CD4-positive, alpha-beta T cell (primary cell): ENCODE data around the gene GNAQ. TPM values are rescaled to one million over a fixed set of nuclear protein-coding genes. Genes with fewer than 3 reads are reported as not detected.

Experiments used
- ATAC-seq: fragments of 200-7000 bp; cut with Tn5 transposase; one replicate; pipeline ENCODE4 v1.10.0; 2022; ENCODE audit warnings: mild to moderate bottlenecking; ENCODE audit not compliant: poor library complexity
- CTCF ChIA-PET: fragments of 350-600 bp; sonication (Branson Sonifier 250); formaldehyde crosslinking; loops from one replicate; lab custom pipeline; 2021; ENCODE audit warnings: antibody characterized with exemption, inconsistent platforms; lab: Charles Lee
- POLR2A ChIA-PET: fragments of 350-600 bp; sonication (Branson Sonifier 250); formaldehyde crosslinking; loops from one replicate; lab custom pipeline; 2021; ENCODE audit warnings: antibody characterized with exemption, inconsistent platforms; lab: Charles Lee
- DNase-seq, 14 experiments: peaks; one replicate each; pipeline ENCODE4 v3.0.0-alpha.2; 2013 to 2020; ENCODE audit warnings: mixed read lengths in 2 of 14
- H3K27ac ChIP-seq, 2 donors: one replicate each; pipeline versions ENCODE4 v1.5.1 to v1.7.0; 2013; ENCODE audit warnings: low read length in 2 of 2, low read depth in 1 of 2, mild to moderate bottlenecking in 1 of 2
- H3K27me3 ChIP-seq, 2 experiments: 1 replicate in 1 of 2; 2 replicates in 1 of 2; pipeline versions ENCODE4 v1.6.1 to v1.7.0; 2013; ENCODE audit warnings: low read length in 2 of 2, control low read depth in 1 of 2, mild to moderate bottlenecking in 1 of 2, moderate library complexity in 1 of 2; ENCODE audit not compliant: insufficient read depth in 2 of 2, control insufficient read depth in 1 of 2
- H3K36me3 ChIP-seq: one replicate; pipeline ENCODE4 v1.6.1; 2013; ENCODE audit warnings: low read length, control low read depth; ENCODE audit not compliant: insufficient read depth
- H3K4me1 ChIP-seq: one replicate; pipeline ENCODE4 v1.6.1; 2013; ENCODE audit warnings: low read length, control low read depth; ENCODE audit not compliant: insufficient read depth
- H3K4me3 ChIP-seq: one replicate; pipeline ENCODE4 v1.5.1; 2013; ENCODE audit warnings: mild to moderate bottlenecking, low read length, moderate library complexity
- H3K9me3 ChIP-seq, 2 experiments: 1 replicate in 1 of 2; 2 replicates in 1 of 2; pipeline versions ENCODE4 v1.6.1 to v1.7.0; 2013; ENCODE audit warnings: low read length in 2 of 2, mild to moderate bottlenecking in 2 of 2, control low read depth in 1 of 2, moderate library complexity in 1 of 2; ENCODE audit not compliant: control insufficient read depth in 1 of 2, insufficient read depth in 1 of 2
- H3K27ac Mint-ChIP-seq: one replicate; pipeline ENCODE4 v1.8.0; 2020; ENCODE audit warnings: mixed read lengths
- H3K27me3 Mint-ChIP-seq: one replicate; pipeline ENCODE4 v1.8.0; 2021; ENCODE audit warnings: mixed read lengths
- H3K36me3 Mint-ChIP-seq: one replicate; pipeline ENCODE4 v1.8.0; 2021; ENCODE audit warnings: low read depth, mixed read lengths
- H3K4me1 Mint-ChIP-seq: one replicate; pipeline ENCODE4 v1.8.0; 2021; ENCODE audit warnings: low read depth, mixed read lengths
- H3K4me3 Mint-ChIP-seq: one replicate; pipeline ENCODE4 v1.8.0; 2020; ENCODE audit warnings: mild to moderate bottlenecking, mixed read lengths
- H3K9me3 Mint-ChIP-seq: one replicate; pipeline ENCODE4 v1.8.0; 2020; ENCODE audit warnings: mixed read lengths
- CTCF ChIP-seq: fragments of 200-600 bp; IDR thresholded peaks from one replicate; pipeline ENCODE4 v1.8.0; 2022; ENCODE audit warnings: antibody characterized with exemption, mild to moderate bottlenecking
- intact Hi-C, 2 experiments: fragments of 100-400 bp; cut with DNase I in 1 of 2; cut with micrococcal nuclease in 1 of 2; formaldehyde crosslinking; loops; one replicate each; pipeline versions ENCODE4 v1.15.1 to v1.9.0; 2023 to 2025; cut with DNase I, micrococcal nuclease
- total RNA-seq, 174 experiments: library from RNA in 2 of 174; stranded (reverse) in 2 of 174; gene quantifications; one replicate each; pipeline ENCODE4 v1.2.3 and lab custom pipeline; 2021 to 2026

The GNAQ gene
- total RNA-seq, 2 experiments from 2014 or later = 55.5 to 55.9 TPM

- H3K27ac ChIP-seq = no peak overlapping the region
- no peak overlapping the region for H3K27ac Mint-ChIP-seq
- H3K4me3 Mint-ChIP-seq = no peak overlapping the region
- H3K27me3 ChIP-seq = no peaks in the 10 kb centered on the region
- H3K27me3 Mint-ChIP-seq = no peaks in the 10 kb centered on the region
- TF ChIP-seq CTCF = no peak
- H3K9me3 Mint-ChIP-seq = no peaks in the 10 kb centered on the region
- intact Hi-C loops = no loop called here
- peaks cover 32% of the 10 kb centered on the region for H3K4me1 Mint-ChIP-seq
- ATAC-seq (no peak), DNase-seq (no peak)
- no peak overlapping the region for H3K4me3 ChIP-seq
- H3K9me3 ChIP-seq = no peaks in the 10 kb centered on the region
- no peaks in the 10 kb centered on the region for H3K4me1 ChIP-seq
- ChIA-PET CTCF (no interaction called here), POLR2A (no interaction called here)
- peaks cover 4% of the 10 kb centered on the region for H3K36me3 Mint-ChIP-seq
- no peaks in the 10 kb centered on the region for H3K36me3 ChIP-seq
These were observed 192.6 kb downstream of the GNAQ start for GRCh38 chr9:77838986-77839385.

GRCh38 chr9:77834898-77835488 lies 196.6 kb downstream of the GNAQ start:
- Mint-ChIP-seq H3K4me3 (no peak overlapping the region), H3K4me1 (peaks cover 30% of the 10 kb centered on the region), H3K36me3 (peaks cover 8% of the 10 kb centered on the region), H3K27ac (no peak overlapping the region), H3K9me3 (no peaks in the 10 kb centered on the region), H3K27me3 (no peaks in the 10 kb centered on the region)
- ATAC-seq (no peak), DNase-seq (no peak)
- H3K36me3 ChIP-seq = no peaks in the 10 kb centered on the region
- no peak overlapping the region for H3K27ac ChIP-seq
- ChIA-PET CTCF (no interaction called here), POLR2A (interaction anchor here (0.6 kb wide), 1 partner anchor 30 kb away, joined by 3 read pairs; no protein-coding TSS in a partner anchor)
- H3K27me3 ChIP-seq = no peaks in the 10 kb centered on the region
- intact Hi-C loops = no loop called here
- H3K9me3 ChIP-seq = no peaks in the 10 kb centered on the region
- H3K4me3 ChIP-seq = no peak overlapping the region
- no peaks in the 10 kb centered on the region for H3K4me1 ChIP-seq
- no peak for TF ChIP-seq CTCF

- peaks cover 7% of the 10 kb centered on the region for H3K36me3 Mint-ChIP-seq
- no peaks in the 10 kb centered on the region for H3K4me1 ChIP-seq
- no peak overlapping the region for H3K4me3 Mint-ChIP-seq
- H3K9me3 Mint-ChIP-seq = no peaks in the 10 kb centered on the region
- H3K27ac Mint-ChIP-seq = no peak overlapping the region
- no peak overlapping the region for H3K27ac ChIP-seq
- no peak for TF ChIP-seq CTCF
- ChIA-PET CTCF (no interaction called here), POLR2A (no interaction called here)
- H3K4me3 ChIP-seq = no peak overlapping the region
- peaks cover 40% of the 10 kb centered on the region for H3K4me1 Mint-ChIP-seq
- H3K27me3 ChIP-seq = no peaks in the 10 kb centered on the region
- no peaks in the 10 kb centered on the region for H3K9me3 ChIP-seq
- no peaks in the 10 kb centered on the region for H3K27me3 Mint-ChIP-seq
- DNase-seq (no peak), ATAC-seq (no peak)
- H3K36me3 ChIP-seq = no peaks in the 10 kb centered on the region
- intact Hi-C loops = no loop called here
These were observed 197.8 kb downstream of the GNAQ start for GRCh38 chr9:77833561-77834429.
